NCI-H2081 treated with DMSO at 0.1 percent for 48 hours (cell line): Measurements from ENCODE around the gene ZNF479.
"Not testable (repeated sequence)": the region's sequence is repeated elsewhere in the genome, so short reads cannot be mapped to it uniquely, and the experiment has no call there.

ENCODE experiments used
- DNase-seq: peaks from one replicate; lab custom pipeline; 2025; lab: John Stamatoyannopoulos, UW

The ZNF479 gene

DNA sequence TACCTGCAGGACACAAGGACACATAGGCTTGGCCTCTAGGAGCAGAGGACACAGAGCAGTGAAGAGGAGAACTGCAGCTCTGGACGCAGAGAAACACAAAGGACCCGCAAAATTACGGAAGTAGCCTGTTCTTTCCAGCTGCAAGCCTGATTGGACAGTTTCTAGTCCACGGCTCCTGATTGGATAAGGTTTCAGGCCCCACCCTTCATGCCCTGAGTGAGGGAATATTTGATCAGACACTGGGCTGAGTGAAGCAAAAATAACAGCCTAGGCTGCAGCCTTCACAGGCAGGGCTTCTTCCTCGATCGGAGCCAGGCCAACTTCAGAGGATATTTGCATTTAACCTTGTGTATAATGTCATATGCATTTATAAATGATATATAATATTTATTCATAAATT is at the start of gene ZNF479:
TSS of gene ZNF479 (minus strand) at position 101 of the 400 bp plus-strand sequence. CDS start 112 bp downstream, outside the sequence.
- DNase-seq: not testable (repeated sequence)

DNA sequence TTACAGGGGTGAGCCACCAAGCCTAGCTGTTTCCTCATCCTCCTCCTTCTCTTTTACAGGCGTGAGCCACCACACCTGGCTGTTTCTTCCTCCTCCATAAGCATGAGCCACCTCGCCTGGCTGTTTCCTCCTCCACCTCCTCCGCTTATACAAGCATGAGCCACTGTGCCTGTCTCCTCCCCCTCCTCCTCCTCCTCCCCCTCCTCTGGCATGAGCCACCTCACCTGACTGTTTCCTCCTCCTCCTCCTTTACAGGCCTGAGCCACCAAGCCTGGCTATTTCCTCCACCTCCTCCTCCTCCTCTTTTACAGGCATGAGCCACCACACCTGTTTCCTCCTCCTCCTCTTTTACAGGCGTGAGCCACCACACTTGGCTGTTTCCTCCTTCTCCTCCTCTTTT is 49.8 kb upstream of the ZNF479 start:
- no peak for DNase-seq

DNA sequence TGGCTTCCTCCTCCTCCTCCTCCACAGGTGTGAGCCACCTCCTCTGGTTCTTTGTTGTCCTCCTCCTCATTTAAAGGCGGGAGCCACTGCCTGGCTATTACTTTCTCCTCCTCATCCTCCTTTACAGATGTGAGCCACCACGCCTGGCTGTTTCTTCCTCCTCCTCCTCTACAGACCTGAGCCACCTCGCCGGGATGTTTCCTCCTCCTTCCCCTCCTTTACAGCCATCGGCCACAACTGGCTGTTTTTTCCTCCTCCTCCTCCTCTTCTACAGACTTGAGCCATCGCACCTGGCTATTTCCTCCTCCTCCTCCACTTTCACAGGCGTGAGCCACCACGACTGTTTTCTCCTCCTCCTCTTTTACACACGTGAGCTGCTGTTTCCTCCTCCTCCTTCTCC is 49.0 kb upstream of the ZNF479 start:
- DNase-seq: no peak

DNA sequence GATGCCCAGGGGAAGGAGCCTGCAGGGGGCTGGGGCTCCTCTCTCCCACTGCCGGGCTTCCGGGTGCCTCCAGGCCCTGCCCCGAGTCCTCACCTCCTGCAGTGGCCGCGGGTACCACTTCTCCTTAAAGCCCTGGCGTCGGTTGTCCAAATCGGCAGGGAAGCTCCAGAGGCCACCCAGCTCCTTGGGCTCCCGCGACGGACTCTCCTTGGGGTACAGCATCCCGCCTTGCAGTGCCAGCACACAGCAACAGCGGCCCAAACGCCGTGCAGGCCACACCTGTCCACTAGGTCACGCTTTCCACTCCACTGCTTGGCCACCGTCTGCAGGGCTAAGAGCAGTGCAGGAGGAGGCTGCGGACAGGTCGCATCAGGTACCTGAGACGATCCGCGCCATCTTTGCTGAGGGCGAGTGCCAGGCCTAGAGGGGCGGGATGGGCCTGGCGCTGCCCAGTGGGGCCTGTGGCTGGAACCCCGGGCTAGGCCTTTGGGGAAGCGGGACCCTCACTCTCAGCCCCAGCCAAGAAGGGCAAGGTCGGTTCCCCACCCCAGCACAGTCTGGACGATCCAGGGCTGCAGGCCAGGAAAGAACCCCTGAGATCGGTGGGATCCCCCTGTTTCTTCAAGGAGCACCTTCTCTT is 47.7 kb upstream of the ZNF479 start:
- no peak for DNase-seq

DNA sequence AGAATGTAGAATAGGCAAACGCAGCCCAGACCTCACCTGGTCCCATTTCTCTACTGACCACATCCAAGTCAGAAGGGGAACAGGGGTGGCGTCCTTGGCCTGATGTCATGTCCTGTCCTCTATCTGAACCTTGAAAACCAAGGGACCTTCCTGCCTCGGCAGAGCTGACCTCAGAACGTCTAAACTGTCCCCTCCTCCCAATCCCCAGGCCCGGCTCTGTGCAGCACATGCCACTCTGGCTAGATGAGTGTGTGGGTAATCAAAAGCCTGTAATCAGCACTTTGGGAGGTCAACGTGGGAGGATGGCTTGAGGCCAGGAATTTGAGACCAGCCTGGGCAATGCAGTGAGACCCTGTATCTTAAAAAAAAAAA is 46.5 kb upstream of the ZNF479 start:
- DNase-seq: no peak

DNA sequence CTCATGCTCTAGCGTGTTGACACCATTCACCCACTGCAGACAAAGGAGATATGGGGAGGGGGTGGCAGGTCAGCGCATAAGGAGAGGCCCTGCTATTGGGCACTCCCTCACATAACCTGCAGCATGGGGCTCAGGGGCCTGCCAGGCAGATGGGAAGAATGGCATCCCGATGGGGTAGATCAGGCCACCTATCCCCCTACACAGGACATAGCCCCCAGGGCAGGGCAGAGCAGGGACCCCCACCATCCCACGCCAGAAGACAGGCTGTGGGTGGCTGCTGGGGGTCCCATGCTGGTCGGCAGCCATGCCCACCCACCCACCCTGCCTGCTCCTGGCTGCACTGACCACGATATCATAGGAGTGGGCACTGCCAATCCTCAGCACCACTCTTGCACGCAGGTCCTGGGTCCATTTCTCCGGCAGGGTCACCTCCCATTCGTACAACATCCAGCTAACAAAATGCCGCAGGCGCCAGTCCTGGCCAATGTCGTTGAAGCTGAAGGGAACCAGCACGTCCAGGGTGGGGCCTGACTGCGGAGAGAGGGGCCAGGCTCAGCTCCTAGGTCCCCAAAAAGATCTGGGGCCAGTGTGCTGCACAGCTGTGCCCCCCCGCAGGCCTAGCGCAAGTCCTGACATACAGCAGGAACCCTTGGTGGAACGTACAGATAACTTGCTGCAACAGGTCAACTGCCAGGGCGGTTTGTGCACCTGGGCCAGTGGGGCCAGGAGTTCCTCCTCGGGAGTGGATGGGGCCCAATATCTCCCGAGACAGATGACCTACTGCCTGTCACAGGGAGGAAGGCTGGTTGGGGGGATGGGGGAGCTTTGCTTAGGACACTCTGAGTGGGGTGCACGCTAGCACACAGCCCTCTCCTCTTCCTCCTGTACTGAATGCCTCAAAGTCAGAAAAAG is 45.9 kb upstream of the ZNF479 start:
- no peak for DNase-seq

DNA sequence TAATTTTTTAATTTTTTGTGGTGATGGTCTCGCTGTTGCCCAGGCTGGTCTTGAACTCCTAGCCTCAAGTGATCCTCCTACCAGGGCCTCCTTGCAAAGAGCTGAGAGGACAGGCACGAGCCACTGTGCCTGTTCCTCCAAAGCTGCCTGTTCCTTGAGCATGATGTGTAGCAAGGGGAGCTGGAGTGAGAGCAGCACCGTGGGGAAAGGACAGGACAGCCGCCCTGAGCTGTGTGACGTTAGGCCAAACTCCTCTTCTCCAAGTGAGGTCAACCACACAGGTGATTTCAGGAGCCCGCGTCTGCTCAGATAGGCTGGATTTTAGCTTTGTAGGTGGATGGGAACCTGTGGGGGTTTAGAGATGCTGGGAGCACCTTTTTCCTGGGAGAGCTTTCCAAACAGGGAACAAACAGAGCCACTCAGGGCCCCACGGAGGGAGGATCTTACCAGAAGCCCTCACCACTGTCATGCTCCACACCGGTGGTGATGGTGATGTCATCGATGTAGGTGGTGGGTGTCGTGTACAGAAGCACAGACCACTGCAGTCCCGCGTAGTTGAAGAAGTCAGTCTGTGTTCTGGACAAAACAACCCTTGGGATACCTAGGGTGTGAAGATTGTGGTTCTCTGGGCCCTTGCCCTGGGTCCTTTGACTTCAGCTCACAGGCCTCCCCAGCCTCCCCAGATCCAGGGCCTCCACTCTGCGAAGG is 44.8 kb upstream of the ZNF479 start:
- no peak for DNase-seq

DNA sequence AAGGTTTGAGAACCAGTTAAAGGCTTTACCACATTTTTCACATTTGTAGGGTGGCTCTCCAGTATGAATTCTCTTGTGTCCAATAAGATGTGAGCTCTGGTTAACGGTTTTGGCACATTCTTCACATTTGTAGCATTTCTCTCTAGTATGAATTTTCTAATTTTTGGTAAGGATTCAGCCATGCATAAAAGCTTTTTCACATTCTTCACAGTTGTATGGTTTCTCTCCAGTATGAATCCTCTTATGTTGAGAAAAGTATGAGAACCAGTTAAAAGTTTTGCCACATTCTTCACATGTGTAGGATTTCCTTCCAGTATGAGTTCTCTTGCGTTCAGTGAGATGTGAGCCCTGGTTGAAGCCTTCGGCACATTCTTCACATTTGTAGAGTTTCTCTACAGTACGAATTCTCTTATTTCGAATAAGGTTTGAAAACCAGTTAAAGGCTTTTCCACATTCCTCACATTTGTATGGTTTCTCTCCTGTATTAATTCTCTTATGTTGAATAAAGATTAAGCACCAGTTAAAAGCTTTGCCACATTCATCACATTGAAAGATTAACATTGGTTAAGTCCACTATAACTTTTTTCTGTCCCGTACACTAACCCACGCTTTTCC is 33.2 kb upstream of the ZNF479 start:
- DNase-seq: no peak

DNA sequence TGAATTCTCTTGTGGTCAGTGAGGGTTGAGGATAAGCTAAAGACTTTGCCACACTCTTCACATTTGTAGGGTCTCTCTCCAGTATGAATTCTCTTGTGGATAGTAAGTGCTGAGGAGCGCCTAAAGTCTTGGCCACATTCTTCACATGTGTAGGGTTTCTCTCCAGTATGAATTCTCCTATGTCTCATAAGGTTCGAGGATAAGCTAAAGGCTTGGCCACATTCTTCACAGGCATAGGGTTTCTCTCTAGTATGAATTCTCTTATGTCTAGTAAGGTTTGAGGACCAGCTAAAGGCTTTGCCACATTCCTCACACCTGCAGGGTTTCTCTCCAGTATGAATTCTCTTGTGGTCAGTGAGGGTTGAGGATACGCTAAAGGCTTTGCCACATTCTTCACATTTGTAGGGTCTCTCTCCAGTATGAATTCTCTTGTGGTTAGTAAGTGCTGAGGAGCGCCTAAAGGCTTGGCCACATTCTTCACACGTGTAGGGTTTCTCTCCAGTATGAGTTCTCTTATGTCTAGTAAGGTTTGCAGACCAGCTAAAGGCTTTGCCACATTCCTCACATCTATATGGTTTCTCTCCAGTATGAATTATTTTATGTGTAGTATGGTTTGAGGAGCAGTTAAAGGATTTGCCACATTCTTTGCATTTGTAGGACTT is 12.0 kb downstream of the ZNF479 start:
- DNase-seq: not testable (repeated sequence)
